Smooth muscle cell (in vitro differentiated cells): ENCODE data around the gene COX7B2. TPM values are rescaled to one million over a fixed set of nuclear protein-coding genes. Genes with fewer than 3 reads are reported as not detected.

Experiments
- DNase-seq: peaks from one replicate; lab custom pipeline; 2025; ENCODE audit not compliant: unreplicated experiment; lab: John Stamatoyannopoulos, UW
- H2AFZ ChIP-seq: fragments of 200-600 bp; sonication (generic); 2 replicates; pipeline ENCODE4 v1.6.0; 2016; ENCODE audit warnings: antibody characterized with exemption, low read depth, mild to moderate bottlenecking
- H3F3A ChIP-seq: fragments of 200-600 bp; sonication (generic); 2 replicates; pipeline ENCODE4 v1.6.0; 2017; ENCODE audit warnings: antibody characterized with exemption, low read depth
- H3K27ac ChIP-seq: fragments of 200-600 bp; sonication (generic); 2 replicates; pipeline ENCODE4 v1.5.1; 2016; ENCODE audit warnings: low read depth, mild to moderate bottlenecking
- H3K27me3 ChIP-seq: fragments of 200-600 bp; sonication (generic); 2 replicates; pipeline ENCODE4 v1.6.1; 2016; ENCODE audit warnings: low read depth, mild to moderate bottlenecking
- H3K36me3 ChIP-seq: fragments of 200-600 bp; sonication (generic); 2 replicates; pipeline ENCODE4 v1.5.1; 2016; ENCODE audit warnings: low read depth
- H3K4me1 ChIP-seq: fragments of 200-600 bp; sonication (generic); 2 replicates; pipeline ENCODE4 v1.5.1; 2016; ENCODE audit warnings: low read depth
- H3K4me2 ChIP-seq: fragments of 200-600 bp; sonication (generic); 2 replicates; pipeline ENCODE4 v1.6.0; 2016; ENCODE audit warnings: mild to moderate bottlenecking
- H3K4me3 ChIP-seq: fragments of 200-600 bp; sonication (generic); 2 replicates; pipeline ENCODE4 v1.5.1; 2016; ENCODE audit warnings: mild to moderate bottlenecking
- H3K79me2 ChIP-seq: fragments of 200-600 bp; sonication (generic); 2 replicates; pipeline ENCODE4 v1.6.0; 2016; ENCODE audit warnings: low read depth, mild to moderate bottlenecking
- H3K9ac ChIP-seq: fragments of 200-600 bp; sonication (generic); 2 replicates; pipeline ENCODE4 v1.6.0; 2016; ENCODE audit warnings: low read depth
- H3K9me3 ChIP-seq: fragments of 200-600 bp; sonication (generic); replicated peaks from 2 replicates; pipeline ENCODE4 v1.5.1; 2016; ENCODE audit warnings: low read depth
- H4K20me1 ChIP-seq: fragments of 200-600 bp; sonication (generic); 2 replicates; pipeline ENCODE4 v1.6.0; 2016; ENCODE audit warnings: low read depth
- WGBS: methylation state at CpG from one replicate; pipeline ENCODE4 v1.1.7; 2016; ENCODE audit warnings: low lambda C conversion rate; 5-methylcytosine and 5-hydroxymethylcytosine counted together
- polyA plus RNA-seq: library from polyadenylated mRNA; unstranded; fragments of >200 nt; fragmentation: Nextera tagmentation; extraction: Ambion mirVana; gene quantifications from 2 replicates; pipeline ENCODE4 v1.2.1, GENCODE V29; 2016
- total RNA-seq: library from RNA; depleted of rRNA; stranded (reverse); fragments of >200 nt; gene quantifications from 2 replicates; pipeline ENCODE4 v1.2.3, GENCODE V29; 2014
- TF ChIP-seq, protein P1 (sequence below): fragments of 200-600 bp; sonication (generic); IDR thresholded peaks from 2 replicates; pipeline ENCODE4 v1.5.1; 2017; ENCODE audit warnings: borderline replicate concordance, mild to moderate bottlenecking, antibody characterized with exemption; ENCODE audit not compliant: insufficient read depth, poor library complexity, severe bottlenecking

COX7B2 gene
- total and polyA plus RNA-seq, 2 experiments from 2014 or later = not detected

DNA sequence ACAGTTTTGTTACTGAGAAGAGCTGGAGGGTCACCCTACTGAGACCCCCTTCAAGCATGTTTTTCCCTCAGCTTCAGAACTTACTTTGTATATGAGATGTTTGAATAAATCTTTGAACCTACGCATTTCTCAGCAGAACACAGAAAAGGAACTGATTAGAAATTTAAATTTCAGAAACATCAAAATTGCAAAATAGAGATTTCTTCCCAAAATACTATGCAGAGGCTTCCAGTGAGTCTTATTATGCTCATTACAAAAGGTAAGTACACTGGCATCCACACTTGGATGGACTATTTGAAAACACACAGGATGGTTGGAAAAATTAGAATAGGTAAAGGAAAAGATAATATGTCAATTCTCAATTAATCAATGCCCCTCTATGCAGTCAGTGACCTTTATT, 91.2 kb downstream of the COX7B2 start:
- H3K4me3 ChIP-seq = no peak overlapping the region
- H3K27me3 ChIP-seq = no peaks in the 10 kb centered on the region
- TF ChIP-seq, protein P1, sequence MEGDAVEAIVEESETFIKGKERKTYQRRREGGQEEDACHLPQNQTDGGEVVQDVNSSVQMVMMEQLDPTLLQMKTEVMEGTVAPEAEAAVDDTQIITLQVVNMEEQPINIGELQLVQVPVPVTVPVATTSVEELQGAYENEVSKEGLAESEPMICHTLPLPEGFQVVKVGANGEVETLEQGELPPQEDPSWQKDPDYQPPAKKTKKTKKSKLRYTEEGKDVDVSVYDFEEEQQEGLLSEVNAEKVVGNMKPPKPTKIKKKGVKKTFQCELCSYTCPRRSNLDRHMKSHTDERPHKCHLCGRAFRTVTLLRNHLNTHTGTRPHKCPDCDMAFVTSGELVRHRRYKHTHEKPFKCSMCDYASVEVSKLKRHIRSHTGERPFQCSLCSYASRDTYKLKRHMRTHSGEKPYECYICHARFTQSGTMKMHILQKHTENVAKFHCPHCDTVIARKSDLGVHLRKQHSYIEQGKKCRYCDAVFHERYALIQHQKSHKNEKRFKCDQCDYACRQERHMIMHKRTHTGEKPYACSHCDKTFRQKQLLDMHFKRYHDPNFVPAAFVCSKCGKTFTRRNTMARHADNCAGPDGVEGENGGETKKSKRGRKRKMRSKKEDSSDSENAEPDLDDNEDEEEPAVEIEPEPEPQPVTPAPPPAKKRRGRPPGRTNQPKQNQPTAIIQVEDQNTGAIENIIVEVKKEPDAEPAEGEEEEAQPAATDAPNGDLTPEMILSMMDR = no peak
- H3K79me2 ChIP-seq = no peaks in the 10 kb centered on the region
- H3K9me3 ChIP-seq = no peaks in the 10 kb centered on the region
- H3K4me1 ChIP-seq = no peaks in the 10 kb centered on the region
- H2AFZ ChIP-seq = no peak overlapping the region
- DNase-seq = no peak
- no peak overlapping the region for H3K9ac ChIP-seq
- no peaks in the 10 kb centered on the region for H3F3A ChIP-seq
- H3K36me3 ChIP-seq = no peaks in the 10 kb centered on the region
- no peaks in the 10 kb centered on the region for H4K20me1 ChIP-seq
- H3K4me2 ChIP-seq = no peak overlapping the region
- 100% methylated on average over 1 of the region's 1 CpG for WGBS
- no peak overlapping the region for H3K27ac ChIP-seq

DNA sequence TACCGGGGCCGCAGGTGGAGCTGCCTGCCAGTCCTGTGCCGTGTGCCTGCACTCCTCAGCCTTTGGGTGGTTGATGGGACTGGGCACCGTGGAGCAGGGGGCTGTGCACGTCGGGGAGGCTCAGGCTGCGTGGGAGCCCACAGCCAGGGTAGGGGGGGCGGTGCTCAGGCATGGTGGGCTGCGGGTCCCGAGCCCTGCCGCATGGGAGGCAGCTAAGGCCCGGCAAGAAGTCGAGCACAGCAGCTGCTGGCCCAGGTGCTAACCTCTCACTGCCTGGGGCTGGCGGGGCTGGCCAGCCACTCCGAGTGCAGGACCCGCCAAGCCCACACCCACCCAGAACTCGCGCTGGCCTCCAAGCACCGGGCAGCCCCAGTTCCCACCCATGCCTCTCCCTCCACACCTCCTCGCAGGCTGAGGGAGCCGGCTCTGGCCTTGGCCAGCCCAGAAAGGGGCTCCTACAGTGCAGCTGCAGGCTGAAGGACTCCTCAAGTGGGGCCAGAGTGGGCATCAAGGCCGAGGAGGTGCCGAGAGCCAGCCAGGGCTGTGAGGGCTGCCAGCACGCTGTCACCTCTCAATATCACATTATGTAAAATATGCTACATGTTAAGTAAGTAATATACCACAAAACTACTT, 104.1 kb downstream of the COX7B2 start:
- H3K79me2 ChIP-seq = no peaks in the 10 kb centered on the region
- no peak overlapping the region for H2AFZ ChIP-seq
- H3K27ac ChIP-seq = no peak overlapping the region
- H3K4me3 ChIP-seq = no peak overlapping the region
- no peak for DNase-seq
- no peaks in the 10 kb centered on the region for H3K27me3 ChIP-seq
- no peaks in the 10 kb centered on the region for H3F3A ChIP-seq
- H3K4me2 ChIP-seq = no peak overlapping the region
- H4K20me1 ChIP-seq = no peaks in the 10 kb centered on the region
- no peaks in the 10 kb centered on the region for H3K4me1 ChIP-seq
- no peak overlapping the region for H3K9ac ChIP-seq
- no peaks in the 10 kb centered on the region for H3K36me3 ChIP-seq
- 88% methylated on average over 24 of the region's 24 CpGs for WGBS
- no peaks in the 10 kb centered on the region for H3K9me3 ChIP-seq
- TF ChIP-seq, protein P1 = no peak

DNA sequence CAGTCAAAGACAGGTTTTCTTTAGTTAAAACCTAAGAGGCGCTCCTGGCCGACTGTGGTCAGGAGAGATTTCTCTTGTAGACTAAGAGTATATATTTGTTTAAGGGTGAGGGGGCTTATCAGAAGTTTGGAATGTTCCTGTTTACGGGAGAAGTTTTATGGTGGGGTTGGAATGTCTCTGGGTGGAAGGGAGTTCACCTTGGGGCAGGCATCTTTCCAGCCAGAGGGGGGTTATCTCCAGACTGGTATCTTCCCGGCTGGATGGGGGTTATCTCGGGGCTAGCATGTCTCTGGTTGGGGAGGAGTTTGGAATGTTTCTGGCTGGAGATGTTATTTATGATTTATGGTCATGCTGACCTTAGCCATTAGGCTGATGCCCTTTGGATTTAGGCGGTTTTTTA, 116.0 kb downstream of the COX7B2 start:
- Histone ChIP-seq H3F3A (no peaks in the 10 kb centered on the region), H3K4me1 (no peaks in the 10 kb centered on the region), H3K4me3 (no peak overlapping the region), H3K36me3 (no peaks in the 10 kb centered on the region), H3K27ac (no peak overlapping the region), H3K4me2 (no peak overlapping the region), H4K20me1 (no peaks in the 10 kb centered on the region), H3K9ac (no peak overlapping the region), H3K27me3 (no peaks in the 10 kb centered on the region), H3K9me3 (no peaks in the 10 kb centered on the region), H2AFZ (no peak overlapping the region), H3K79me2 (no peaks in the 10 kb centered on the region)
- 76% methylated on average over 6 of the region's 6 CpGs for WGBS
- TF ChIP-seq, protein P1 = no peak
- DNase-seq = no peak
